A549 (cell line): Measurements from ENCODE around the gene OGFRL1. TPM values are rescaled to one million over a fixed set of nuclear protein-coding genes. Genes with fewer than 3 reads are reported as not detected.

Source experiments
- ATAC-seq, 2 experiments: fragments of 200-7000 bp in 1 of 2; fragments of >200 bp in 1 of 2; cut with Nextera tagmentation in 1 of 2; cut with Tn5 transposase in 1 of 2; 3 replicates each; pipeline versions ENCODE4 v1.8.0 to v1.9.1; 2018 to 2020; ENCODE audit warnings: mild to moderate bottlenecking in 1 of 2, moderate library complexity in 1 of 2
- CTCF ChIA-PET: fragments of 300-600 bp; sonication (Branson Sonifier 250); formaldehyde crosslinking; extraction: SDS; loops from one replicate; lab custom pipeline; 2021; ENCODE audit warnings: antibody characterized with exemption, inconsistent platforms; lab: Yijun Ruan, JAX
- POLR2A ChIA-PET: fragments of 350-600 bp; formaldehyde crosslinking; extraction: SDS; loops from one replicate; lab custom pipeline; 2021; ENCODE audit warnings: antibody characterized with exemption, inconsistent platforms; lab: Yijun Ruan, JAX
- DNase-seq, 2 experiments: peaks; one replicate each; pipeline versions ENCODE4 v3.0.0 to v3.0.0-alpha.2; 2011 to 2016; ENCODE audit warnings: low read depth in 1 of 2, low spot score in 1 of 2
- FAIRE-seq: peaks from 2 replicates; lab custom pipeline; 2011; peaks lifted over from hg19 to GRCh38; lab: Jason Lieb, UNC
- H3K27ac ChIP-seq, 2 experiments: fragments of >200 bp; sonication (Bioruptor Twin); formaldehyde crosslinking; 3 replicates each; pipeline ENCODE4 v1.5.1; 2016 to 2017
- H3K4me1 ChIP-seq: fragments of >200 bp; sonication (Bioruptor Twin); formaldehyde crosslinking; 3 replicates; pipeline ENCODE4 v1.6.1; 2016
- H3K4me2 ChIP-seq: fragments of >200 bp; sonication (Bioruptor Twin); formaldehyde crosslinking; 3 replicates; pipeline ENCODE4 v1.6.1; 2016
- H3K4me3 ChIP-seq: fragments of >200 bp; sonication (Bioruptor Twin); formaldehyde crosslinking; 3 replicates; pipeline ENCODE4 v1.5.1; 2016
- H3K9me3 ChIP-seq: fragments of >200 bp; sonication (Bioruptor Twin); formaldehyde crosslinking; 3 replicates; pipeline ENCODE4 v1.6.1; 2016
- CEBPB ChIP-seq, 2 experiments: fragments of >200 bp in 1 of 2; sonication (Bioruptor Twin) in 1 of 2; formaldehyde crosslinking in 1 of 2; IDR thresholded peaks; 2 replicates each; pipeline ENCODE4 v1.6.1; 2012 to 2016
- CHD2 ChIP-seq: fragments of 150-350 bp; IDR thresholded peaks from 2 replicates; pipeline ENCODE4 v1.6.1; 2014; ENCODE audit warnings: low read length; ENCODE audit not compliant: partially characterized antibody
- HEYL ChIP-seq: fragments of 250-450 bp; sonication (Bioruptor Pico); IDR thresholded peaks from 2 replicates; pipeline ENCODE4 v1.8.0; 2021; ENCODE audit warnings: mild to moderate bottlenecking, moderate library complexity
- HOXB13 ChIP-seq: fragments of 250-450 bp; sonication (Bioruptor Pico); IDR thresholded peaks from 2 replicates; pipeline ENCODE4 v1.5.0; 2020; ENCODE audit warnings: low read depth, mild to moderate bottlenecking, moderate library complexity
- HOXB5 ChIP-seq: fragments of 250-450 bp; sonication (Bioruptor Pico); IDR thresholded peaks from 2 replicates; pipeline ENCODE4 v1.5.0; 2020; ENCODE audit warnings: mild to moderate bottlenecking, moderate library complexity
- POLR2AphosphoS2 ChIP-seq: conservative IDR thresholded peaks from 2 replicates; pipeline ENCODE4 v1.6.1; 2012; ENCODE audit warnings: low read length, improper control_type of control experiment, inconsistent platforms
- RAD21 ChIP-seq, 2 experiments: fragments of >200 bp in 1 of 2; sonication (Bioruptor Twin) in 1 of 2; formaldehyde crosslinking in 1 of 2; IDR thresholded peaks in 1 of 2; conservative IDR thresholded peaks in 1 of 2; 2 replicates in 1 of 2; 3 replicates in 1 of 2; pipeline ENCODE4 v1.6.1; 2012 to 2018; ENCODE audit warnings: inconsistent platforms in 1 of 2
- RCOR1 ChIP-seq: fragments of 150-350 bp; IDR thresholded peaks from 2 replicates; pipeline ENCODE4 v1.6.1; 2014; ENCODE audit warnings: antibody characterized with exemption, low read length, low read depth
- RFX5 ChIP-seq: fragments of 450-650 bp; IDR thresholded peaks from 2 replicates; pipeline ENCODE4 v1.7.1; 2014; ENCODE audit warnings: antibody characterized with exemption, mild to moderate bottlenecking, moderate library complexity
- RNF2 ChIP-seq: fragments of 200-600 bp; sonication (generic); IDR thresholded peaks from 2 replicates; pipeline ENCODE4 v1.6.1; 2016; ENCODE audit warnings: low read depth, mild to moderate bottlenecking, antibody characterized with exemption, moderate library complexity, borderline replicate concordance
- ZFP36 ChIP-seq: fragments of 450-650 bp; IDR thresholded peaks from 2 replicates; pipeline ENCODE4 v1.6.1; 2014; ENCODE audit warnings: borderline replicate concordance; ENCODE audit not compliant: partially characterized antibody
- ZNF302 ChIP-seq: fragments of 250-450 bp; sonication (Bioruptor Pico); IDR thresholded peaks from 2 replicates; pipeline ENCODE4 v1.9.0; 2021; ENCODE audit warnings: inconsistent platforms, mild to moderate bottlenecking, moderate library complexity
- WGBS: methylation state at CpG from one replicate; pipeline ENCODE4 v1.1.6; 2017; ENCODE audit errors: missing lambda C conversion rate; 5-methylcytosine and 5-hydroxymethylcytosine counted together
- polyA plus RNA-seq, 4 experiments: library from polyadenylated mRNA; depleted of rRNA in 3 of 4; stranded (reverse); fragments of >200 nt; fragmentation: RNase III in 1 of 4; extraction: RNeasy Plus Mini Kit Qiagen cat#74134 plus additional on column Dnase treatment in 1 of 4; gene quantifications; 2 replicates in 3 of 4; 3 replicates in 1 of 4; pipeline ENCODE4 v1.2.3, GENCODE V29; 2011 to 2017
- TF ChIP-seq, protein P1 (sequence below): fragments of 200-600 bp; sonication (generic); IDR thresholded peaks from 2 replicates; pipeline ENCODE4 v1.6.1; 2016; ENCODE audit warnings: antibody characterized with exemption, mild to moderate bottlenecking, moderate library complexity
- TF ChIP-seq, protein P2 (sequence below): fragments of 150-350 bp; IDR thresholded peaks from 2 replicates; pipeline ENCODE4 v1.6.1; 2014; ENCODE audit warnings: low read depth, mild to moderate bottlenecking, low read length
- TF ChIP-seq, protein P3 (sequence below): fragments of 250-450 bp; sonication (Bioruptor Pico); IDR thresholded peaks from 2 replicates; pipeline ENCODE4 v1.5.0; 2021; ENCODE audit warnings: mild to moderate bottlenecking, moderate library complexity, borderline replicate concordance
- TF ChIP-seq, protein P4 (sequence below): fragments of >200 bp; sonication (Bioruptor Twin); formaldehyde crosslinking; IDR thresholded peaks from 3 replicates; pipeline ENCODE4 v1.6.1; 2016

Gene OGFRL1
- polyA plus RNA-seq, 2 of the 4 experiments (the other 2 are of a cell fraction): 8.0 to 15.2 TPM

DNA sequence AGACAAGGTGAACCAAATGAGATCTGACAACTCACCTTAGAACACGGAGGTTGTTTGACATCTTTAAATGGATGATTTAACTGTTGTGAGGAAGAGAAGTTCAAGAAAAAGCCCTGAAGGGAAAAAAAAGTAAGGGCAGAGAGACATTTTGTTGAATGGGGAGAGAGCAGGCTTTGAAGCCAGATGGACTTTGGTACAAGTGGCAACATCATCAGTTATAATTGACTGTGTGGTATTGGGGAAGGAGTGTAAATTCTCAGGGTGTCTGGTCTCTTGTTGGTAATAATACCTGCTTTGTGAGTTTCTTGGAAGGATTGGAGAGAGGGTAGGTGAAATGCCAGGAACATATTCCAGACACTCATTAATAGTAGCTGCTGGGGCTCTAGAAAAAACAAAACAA lies 21.6 kb downstream of the OGFRL1 start (continued):
- no peak for TF ChIP-seq ZFP36

DNA sequence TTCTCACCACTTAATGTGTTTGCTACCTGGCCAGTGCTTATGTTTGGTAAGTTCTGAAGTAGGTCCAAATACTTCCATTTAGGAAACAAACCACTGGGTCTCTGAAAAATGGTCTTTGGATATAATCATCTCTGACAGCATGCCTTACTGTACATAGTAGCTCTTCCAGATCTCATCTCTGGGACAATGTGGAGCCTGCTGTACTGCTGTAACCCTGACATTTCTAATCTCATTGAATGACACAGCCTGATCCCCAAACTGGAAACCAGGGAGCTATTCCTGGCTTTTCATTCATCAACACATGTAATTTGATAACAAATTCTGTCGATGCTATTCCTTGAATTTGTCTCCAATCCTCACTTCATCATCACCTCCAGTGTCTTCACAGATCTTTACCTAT lies 23.5 kb downstream of the OGFRL1 start:
- CTCF ChIA-PET: interaction anchor here (0.6 to 1.1 kb wide), 2 partner anchors 11 to 222 kb away, joined by 4 read pairs; no protein-coding TSS in a partner anchor
- H3K9me3 ChIP-seq: no peaks in the 10 kb centered on the region
- POLR2A ChIA-PET: no interaction called here
- FAIRE-seq: no peak
- H3K4me2 ChIP-seq: no peak overlapping the region
- 85% methylated on average over 1 of the region's 1 CpG for WGBS
- H3K27ac ChIP-seq: no peak overlapping the region
- DNase-seq: no peak
- TF ChIP-seq POLR2AphosphoS2: no peak
- no peak for TF ChIP-seq CEBPB (IDR thresholded peaks at IDR 0.05)
- TF ChIP-seq, protein P1, sequence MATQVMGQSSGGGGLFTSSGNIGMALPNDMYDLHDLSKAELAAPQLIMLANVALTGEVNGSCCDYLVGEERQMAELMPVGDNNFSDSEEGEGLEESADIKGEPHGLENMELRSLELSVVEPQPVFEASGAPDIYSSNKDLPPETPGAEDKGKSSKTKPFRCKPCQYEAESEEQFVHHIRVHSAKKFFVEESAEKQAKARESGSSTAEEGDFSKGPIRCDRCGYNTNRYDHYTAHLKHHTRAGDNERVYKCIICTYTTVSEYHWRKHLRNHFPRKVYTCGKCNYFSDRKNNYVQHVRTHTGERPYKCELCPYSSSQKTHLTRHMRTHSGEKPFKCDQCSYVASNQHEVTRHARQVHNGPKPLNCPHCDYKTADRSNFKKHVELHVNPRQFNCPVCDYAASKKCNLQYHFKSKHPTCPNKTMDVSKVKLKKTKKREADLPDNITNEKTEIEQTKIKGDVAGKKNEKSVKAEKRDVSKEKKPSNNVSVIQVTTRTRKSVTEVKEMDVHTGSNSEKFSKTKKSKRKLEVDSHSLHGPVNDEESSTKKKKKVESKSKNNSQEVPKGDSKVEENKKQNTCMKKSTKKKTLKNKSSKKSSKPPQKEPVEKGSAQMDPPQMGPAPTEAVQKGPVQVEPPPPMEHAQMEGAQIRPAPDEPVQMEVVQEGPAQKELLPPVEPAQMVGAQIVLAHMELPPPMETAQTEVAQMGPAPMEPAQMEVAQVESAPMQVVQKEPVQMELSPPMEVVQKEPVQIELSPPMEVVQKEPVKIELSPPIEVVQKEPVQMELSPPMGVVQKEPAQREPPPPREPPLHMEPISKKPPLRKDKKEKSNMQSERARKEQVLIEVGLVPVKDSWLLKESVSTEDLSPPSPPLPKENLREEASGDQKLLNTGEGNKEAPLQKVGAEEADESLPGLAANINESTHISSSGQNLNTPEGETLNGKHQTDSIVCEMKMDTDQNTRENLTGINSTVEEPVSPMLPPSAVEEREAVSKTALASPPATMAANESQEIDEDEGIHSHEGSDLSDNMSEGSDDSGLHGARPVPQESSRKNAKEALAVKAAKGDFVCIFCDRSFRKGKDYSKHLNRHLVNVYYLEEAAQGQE: no peak
- no peak for TF ChIP-seq RCOR1
- TF ChIP-seq RNF2: no peak
- H3K4me3 ChIP-seq: no peak overlapping the region
- no peaks in the 10 kb centered on the region for H3K4me1 ChIP-seq
- ATAC-seq: no peak

DNA sequence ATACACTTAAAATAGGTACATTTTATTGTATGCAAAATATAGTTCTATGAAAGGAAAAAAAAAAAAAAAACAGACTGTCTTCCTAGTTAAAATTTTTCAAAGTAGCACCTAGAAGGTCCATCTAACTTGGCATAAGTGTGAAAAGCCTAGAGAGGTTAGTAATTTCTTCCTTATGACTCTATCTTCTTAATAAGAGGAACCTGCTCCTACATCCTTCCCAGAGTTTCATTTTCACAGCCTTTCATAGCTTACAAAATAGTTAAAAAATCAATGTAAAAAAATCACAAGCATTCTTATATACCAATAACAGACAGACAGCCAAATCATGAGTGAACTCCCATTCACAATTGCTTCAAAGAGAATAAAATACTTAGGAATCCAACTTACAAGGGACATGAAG lies 28.8 kb downstream of the OGFRL1 start:
- Histone ChIP-seq H3K4me1 (0 out of 3 replicates have a peak, but pooled peaks cover 6% of the 10 kb centered on the region), H3K4me2 (no peak overlapping the region), H3K27ac (no peak overlapping the region), H3K9me3 (no peaks in the 10 kb centered on the region), H3K4me3 (no peak overlapping the region)
- DNase-seq (no peak), FAIRE-seq (no peak), ATAC-seq (no peak)
- POLR2A ChIA-PET: no interaction called here
- CTCF ChIA-PET: no interaction called here
- no peak for TF ChIP-seq CHD2
- TF ChIP-seq, protein P2, sequence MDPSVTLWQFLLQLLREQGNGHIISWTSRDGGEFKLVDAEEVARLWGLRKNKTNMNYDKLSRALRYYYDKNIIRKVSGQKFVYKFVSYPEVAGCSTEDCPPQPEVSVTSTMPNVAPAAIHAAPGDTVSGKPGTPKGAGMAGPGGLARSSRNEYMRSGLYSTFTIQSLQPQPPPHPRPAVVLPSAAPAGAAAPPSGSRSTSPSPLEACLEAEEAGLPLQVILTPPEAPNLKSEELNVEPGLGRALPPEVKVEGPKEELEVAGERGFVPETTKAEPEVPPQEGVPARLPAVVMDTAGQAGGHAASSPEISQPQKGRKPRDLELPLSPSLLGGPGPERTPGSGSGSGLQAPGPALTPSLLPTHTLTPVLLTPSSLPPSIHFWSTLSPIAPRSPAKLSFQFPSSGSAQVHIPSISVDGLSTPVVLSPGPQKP: no peak
- TF ChIP-seq, protein P3, sequence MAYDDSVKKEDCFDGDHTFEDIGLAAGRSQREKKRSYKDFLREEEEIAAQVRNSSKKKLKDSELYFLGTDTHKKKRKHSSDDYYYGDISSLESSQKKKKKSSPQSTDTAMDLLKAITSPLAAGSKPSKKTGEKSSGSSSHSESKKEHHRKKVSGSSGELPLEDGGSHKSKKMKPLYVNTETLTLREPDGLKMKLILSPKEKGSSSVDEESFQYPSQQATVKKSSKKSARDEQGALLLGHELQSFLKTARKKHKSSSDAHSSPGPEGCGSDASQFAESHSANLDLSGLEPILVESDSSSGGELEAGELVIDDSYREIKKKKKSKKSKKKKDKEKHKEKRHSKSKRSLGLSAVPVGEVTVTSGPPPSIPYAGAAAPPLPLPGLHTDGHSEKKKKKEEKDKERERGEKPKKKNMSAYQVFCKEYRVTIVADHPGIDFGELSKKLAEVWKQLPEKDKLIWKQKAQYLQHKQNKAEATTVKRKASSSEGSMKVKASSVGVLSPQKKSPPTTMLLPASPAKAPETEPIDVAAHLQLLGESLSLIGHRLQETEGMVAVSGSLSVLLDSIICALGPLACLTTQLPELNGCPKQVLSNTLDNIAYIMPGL (CRISPR knock-in tag): no peak
- TF ChIP-seq HEYL (CRISPR knock-in tag): no peak
- TF ChIP-seq HOXB5 (CRISPR knock-in tag): no peak
- TF ChIP-seq, protein P4, sequence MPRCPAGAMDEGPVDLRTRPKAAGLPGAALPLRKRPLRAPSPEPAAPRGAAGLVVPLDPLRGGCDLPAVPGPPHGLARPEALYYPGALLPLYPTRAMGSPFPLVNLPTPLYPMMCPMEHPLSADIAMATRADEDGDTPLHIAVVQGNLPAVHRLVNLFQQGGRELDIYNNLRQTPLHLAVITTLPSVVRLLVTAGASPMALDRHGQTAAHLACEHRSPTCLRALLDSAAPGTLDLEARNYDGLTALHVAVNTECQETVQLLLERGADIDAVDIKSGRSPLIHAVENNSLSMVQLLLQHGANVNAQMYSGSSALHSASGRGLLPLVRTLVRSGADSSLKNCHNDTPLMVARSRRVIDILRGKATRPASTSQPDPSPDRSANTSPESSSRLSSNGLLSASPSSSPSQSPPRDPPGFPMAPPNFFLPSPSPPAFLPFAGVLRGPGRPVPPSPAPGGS: no peak
- no peak for TF ChIP-seq RFX5
- no peak for TF ChIP-seq RAD21 (conservative IDR thresholded peaks at IDR 0.05 in 1 of 2, IDR thresholded peaks at IDR 0.05 in 1 of 2)
- no peak for TF ChIP-seq ZNF302 (CRISPR knock-in tag)
- no peak for TF ChIP-seq HOXB13
